Raji (cell line): ENCODE measurements around the gene PARD6B.

Experiments used
- POLR2A ChIP-seq: IDR thresholded peaks from 2 replicates; pipeline ENCODE4 v1.6.1; 2011; ENCODE audit warnings: low read depth, low read length, control low read depth; ENCODE audit not compliant: insufficient read depth

The PARD6B gene

DNA sequence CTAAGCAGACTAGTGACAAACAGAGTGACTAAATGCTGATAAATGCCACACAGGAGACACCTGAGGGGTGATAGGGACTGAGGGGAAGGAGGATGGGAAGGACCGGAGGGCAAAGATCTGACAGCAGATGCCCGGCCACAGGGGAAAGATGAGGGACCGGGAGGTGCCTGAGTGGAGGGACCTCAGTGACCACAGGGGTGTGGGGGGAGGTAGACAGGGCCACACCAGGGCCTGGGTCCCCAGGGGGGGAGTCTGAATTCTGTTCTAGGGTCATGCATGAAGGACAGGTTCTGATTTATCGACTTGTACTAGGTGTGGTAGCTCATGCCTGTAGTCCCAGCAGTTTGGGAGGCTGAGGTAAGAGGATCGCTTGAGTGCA is 70.4 kb downstream of the PARD6B start:
- TF ChIP-seq POLR2A, result no peak

DNA sequence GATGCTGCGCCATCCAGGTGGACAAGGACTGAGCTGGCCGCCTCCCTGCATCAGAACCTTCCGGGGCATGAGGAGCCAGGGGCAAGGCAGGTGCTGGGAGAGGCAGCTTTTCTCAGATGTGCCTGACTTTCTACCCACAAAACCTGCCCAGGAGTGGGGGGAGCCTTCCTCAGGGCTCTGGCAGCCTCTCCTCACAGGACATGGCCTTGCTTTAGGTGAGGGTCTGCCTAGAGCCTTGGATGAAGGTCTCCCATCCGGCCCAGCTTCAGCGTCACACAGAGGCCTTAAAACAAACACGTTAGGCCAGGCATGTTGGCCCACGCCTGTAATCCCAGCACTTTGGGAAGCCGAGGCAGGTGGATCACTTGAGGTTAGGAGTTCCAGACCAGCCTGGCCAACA is 70.9 kb downstream of the PARD6B start:
- no peak for TF ChIP-seq POLR2A

DNA sequence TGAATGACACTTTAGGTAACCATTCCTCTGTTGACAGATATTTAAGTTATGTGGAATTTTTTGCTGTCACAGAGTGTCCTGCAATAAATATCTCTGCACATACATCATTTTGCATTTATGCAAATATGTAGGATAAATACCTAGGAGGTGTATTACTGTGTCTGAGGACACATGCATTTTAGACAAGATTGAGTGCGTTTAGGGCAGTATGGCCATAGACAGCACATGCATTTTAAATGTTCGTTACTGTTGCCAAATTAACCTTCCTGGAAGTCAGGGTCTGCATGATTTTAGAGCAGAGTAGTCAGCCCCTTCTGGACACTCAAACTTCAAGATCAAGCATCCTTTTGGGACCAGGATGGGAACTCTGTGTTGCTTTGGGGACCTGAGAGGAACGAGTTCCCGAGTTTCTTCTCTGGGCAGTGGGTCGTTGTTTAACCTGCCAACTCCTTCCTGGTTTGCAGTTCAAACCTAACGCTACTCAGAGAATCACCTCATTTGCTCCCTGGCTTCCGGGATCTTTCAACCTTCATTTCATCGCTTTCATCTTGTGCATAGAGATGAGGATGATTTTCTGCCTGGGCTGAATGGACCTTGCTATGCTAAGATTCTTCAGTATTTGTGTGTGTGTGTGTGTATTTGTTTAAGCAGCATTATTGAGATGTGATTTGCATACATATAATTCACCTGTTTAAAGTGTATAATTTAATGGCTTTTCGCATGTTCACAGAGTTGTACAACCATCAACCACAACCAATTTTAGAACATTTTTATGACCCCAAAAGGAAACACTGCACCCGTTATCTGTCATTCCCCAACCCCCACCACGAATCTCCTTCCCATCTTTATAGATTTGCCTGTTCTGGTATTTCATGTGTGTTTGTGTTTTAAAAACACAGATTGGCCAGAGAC is 73.3 kb downstream of the PARD6B start:
- TF ChIP-seq POLR2A, result peak; percentile 64

DNA sequence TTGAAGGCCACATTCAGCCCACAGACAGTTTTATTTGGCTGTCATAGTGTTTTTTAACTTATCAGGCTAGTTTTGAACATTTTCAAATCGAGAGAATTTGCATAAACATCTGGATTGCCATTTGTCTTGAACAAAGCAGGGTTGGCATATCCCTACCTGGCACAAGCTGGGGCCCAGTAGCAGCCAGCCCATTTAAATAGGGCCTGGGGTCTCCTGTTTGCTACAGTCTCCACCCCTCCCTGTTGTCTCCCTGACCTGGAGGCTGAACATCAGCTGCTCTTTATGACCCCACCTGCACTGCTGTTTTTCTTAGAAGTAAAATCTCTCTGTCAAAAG is 73.9 kb downstream of the PARD6B start:
- TF ChIP-seq POLR2A, result no peak

DNA sequence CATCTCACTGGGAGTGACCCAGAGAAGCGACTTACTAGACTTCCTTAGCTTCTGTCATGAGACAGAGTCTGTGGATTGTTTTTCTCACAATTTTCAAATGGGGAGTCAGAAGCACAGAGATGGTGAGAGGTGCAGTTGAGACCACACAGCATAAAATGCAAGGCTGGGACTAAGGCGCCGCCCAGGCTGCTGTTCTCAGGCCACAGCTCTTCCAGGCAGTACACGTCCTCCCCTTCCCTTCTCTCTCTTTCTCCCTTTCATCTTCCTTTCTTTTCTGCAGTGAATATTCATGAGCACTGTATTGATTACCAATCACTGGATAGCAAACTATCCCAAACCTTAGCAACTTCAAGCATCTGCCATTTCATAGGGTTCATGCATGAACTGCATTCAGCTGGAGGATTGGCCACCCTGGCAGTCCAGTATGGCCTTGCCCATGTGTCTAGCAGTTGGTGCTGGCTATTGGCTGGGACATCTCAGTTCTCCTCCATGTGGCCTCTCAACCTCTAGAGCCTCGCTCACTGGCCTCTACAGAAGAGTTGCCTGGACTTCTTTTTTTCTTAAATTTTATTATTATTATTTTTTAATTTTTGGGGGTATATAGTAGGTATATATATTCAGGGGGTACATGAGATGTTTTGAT is 74.9 kb downstream of the PARD6B start:
- no peak for TF ChIP-seq POLR2A
